ENCODE results near the gene STUB1. TPM values are rescaled to one million over a fixed set of nuclear protein-coding genes. Genes with fewer than 3 reads are reported as not detected.

The STUB1 gene
- total and polyA plus RNA-seq, 4 donors: 67.4 to 169 (median 105) TPM

GRCh38 chr16:721765-722540, 41.7 kb downstream of the STUB1 start:
- intact Hi-C loops (cut with DNase I): loop anchor here in 1 of 2 donors (2.0 kb wide), 1 partner anchor 19 kb away; the partner anchor contains the start of gene CIAO3
- Histone ChIP-seq H3K27me3 (ENCODE audit: control insufficient read depth in 1 of 2, insufficient read depth in 2 of 2, low read length in 1 of 2) (no peaks in the 10 kb centered on the region), H3K4me3 (ENCODE audit: low read length in 2 of 2) (no peak overlapping the region), H3K4me1 (ENCODE audit: control insufficient read depth in 1 of 2, insufficient read depth in 2 of 2, low read length in 2 of 2) (no peaks in the 10 kb centered on the region), H3K27ac (ENCODE audit: low read depth in 1 of 2, low read length in 2 of 2) (no peak overlapping the region), H3K9me3 (ENCODE audit: control insufficient read depth, low read length) (no peaks in the 10 kb centered on the region), H3K36me3 (ENCODE audit: control insufficient read depth in 1 of 2, insufficient read depth in 2 of 2, low read length in 1 of 2) (no peaks in the 10 kb centered on the region)
- no peak for ATAC-seq (ENCODE audit: low FRiP score)
- WGBS, 2 donors: 88 to 89% methylated on average over 50 to 51 of the region's 51 CpGs
- no peak for DNase-seq

DNA sequence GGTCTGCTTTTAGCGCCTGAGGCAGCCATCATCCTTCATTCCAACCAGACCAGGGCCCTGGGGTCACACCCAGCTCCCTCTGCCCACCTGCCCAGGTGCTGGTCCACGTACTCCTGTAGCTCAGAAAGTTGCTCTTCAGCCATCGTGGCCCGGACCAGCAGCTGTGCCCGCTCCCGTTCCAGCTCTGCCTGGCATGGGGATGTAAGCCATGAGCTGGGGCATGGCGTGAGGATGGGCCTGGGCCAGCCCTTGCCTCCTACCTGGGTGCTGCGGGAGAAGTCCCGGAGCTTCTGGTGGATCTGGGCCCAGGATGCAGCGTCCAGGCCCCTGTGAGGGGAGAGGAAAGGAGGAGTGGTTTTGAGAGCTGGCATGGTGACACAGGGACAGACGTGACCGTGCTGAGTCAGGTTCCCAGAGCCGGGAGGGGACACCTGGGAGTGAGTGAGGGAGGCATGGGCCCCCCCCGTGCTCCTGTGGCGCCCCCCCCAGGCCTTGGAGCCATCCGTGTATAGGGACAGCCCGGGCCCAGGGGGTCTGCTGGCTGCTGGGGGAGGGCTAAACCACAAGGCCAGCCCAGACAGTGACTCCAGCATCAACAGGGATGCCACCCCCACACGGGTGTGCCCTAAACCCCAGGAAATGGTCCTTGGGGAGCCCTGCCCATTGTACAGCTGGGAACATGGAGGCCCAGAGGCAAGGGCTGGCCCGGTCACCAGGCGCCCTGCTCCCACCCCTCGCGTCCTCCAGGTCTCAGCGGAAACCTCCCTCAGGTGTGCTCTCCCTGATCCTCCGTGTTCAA, 42.8 kb downstream of the STUB1 start:
- H3K4me3 ChIP-seq (ENCODE audit: low read length in 2 of 2): no peak overlapping the region
- DNase-seq: no peak
- H3K36me3 ChIP-seq (ENCODE audit: control insufficient read depth in 1 of 2, insufficient read depth in 2 of 2, low read length in 1 of 2): no peaks in the 10 kb centered on the region
- no peak for ATAC-seq (ENCODE audit: low FRiP score)
- 91 to 92% methylated on average over 23 to 24 of the region's 24 CpGs for WGBS, 2 donors
- no peaks in the 10 kb centered on the region for H3K4me1 ChIP-seq (ENCODE audit: control insufficient read depth in 1 of 2, insufficient read depth in 2 of 2, low read length in 2 of 2)
- H3K27ac ChIP-seq (ENCODE audit: low read depth in 1 of 2, low read length in 2 of 2): no peak overlapping the region
- H3K27me3 ChIP-seq (ENCODE audit: control insufficient read depth in 1 of 2, insufficient read depth in 2 of 2, low read length in 1 of 2): no peaks in the 10 kb centered on the region
- intact Hi-C loops (cut with DNase I): no loop called here
- H3K9me3 ChIP-seq (ENCODE audit: control insufficient read depth, low read length): no peaks in the 10 kb centered on the region

- intact Hi-C loops (cut with DNase I): no loop called here
- DNase-seq: no peak
- Histone ChIP-seq H3K4me3 (ENCODE audit: low read length in 2 of 2) (no peak overlapping the region), H3K36me3 (ENCODE audit: control insufficient read depth in 1 of 2, insufficient read depth in 2 of 2, low read length in 1 of 2) (no peaks in the 10 kb centered on the region), H3K27ac (ENCODE audit: low read depth in 1 of 2, low read length in 2 of 2) (no peak overlapping the region), H3K9me3 (ENCODE audit: control insufficient read depth, low read length) (no peaks in the 10 kb centered on the region), H3K4me1 (ENCODE audit: control insufficient read depth in 1 of 2, insufficient read depth in 2 of 2, low read length in 2 of 2) (no peaks in the 10 kb centered on the region), H3K27me3 (ENCODE audit: control insufficient read depth in 1 of 2, insufficient read depth in 2 of 2, low read length in 1 of 2) (no peaks in the 10 kb centered on the region)
- 87 to 90% methylated on average over 9 of the region's 9 CpGs for WGBS, 2 donors
- ATAC-seq (ENCODE audit: low FRiP score): no peak
These were observed 43.5 kb downstream of the STUB1 start for GRCh38 chr16:723695-724094.

DNA sequence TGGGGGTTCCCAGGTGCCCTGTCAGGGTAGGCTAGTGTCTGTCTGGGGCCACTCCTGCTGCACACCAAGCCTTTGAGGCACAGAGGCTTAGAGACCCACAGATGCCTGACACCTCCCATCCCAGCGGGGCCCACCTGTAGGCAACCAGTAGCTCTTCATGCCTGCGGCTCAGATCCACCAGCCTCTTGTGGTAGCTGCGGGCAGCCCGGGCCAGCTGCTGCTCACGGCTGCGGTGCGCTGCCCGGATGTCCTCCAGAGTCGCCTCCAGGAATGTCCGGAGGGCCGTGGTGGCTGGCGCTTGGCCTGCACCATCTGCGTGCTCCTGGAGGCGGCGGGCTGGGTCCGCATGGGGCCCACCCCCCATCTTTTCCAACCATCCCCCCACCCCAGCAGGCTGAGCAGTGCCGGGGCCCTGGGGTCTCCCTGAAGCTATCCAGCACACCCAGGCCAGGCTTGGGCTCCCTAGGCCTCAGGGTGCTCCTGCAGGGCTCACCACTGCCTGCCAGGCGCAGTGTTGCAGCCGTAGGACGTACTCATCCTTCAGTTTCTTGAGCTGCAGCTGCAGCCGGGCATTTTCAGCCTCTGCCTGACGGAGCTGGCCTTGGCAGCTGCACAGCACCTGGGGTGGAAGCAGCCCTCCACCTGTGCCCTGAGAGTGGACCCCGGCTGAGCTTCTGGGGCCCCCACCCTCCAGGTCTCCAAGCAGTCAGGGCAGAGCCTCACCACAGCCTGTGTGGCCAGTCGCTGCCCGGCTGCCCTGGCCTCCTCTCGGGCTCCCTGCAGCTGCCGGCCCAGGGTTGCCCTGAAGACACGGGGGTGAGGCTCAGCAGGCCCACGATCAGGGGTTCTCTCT, 44.2 kb downstream of the STUB1 start:
- H3K27ac ChIP-seq (ENCODE audit: low read depth in 1 of 2, low read length in 2 of 2): no peak overlapping the region
- DNase-seq: no peak
- ATAC-seq (ENCODE audit: low FRiP score): no peak
- no peaks in the 10 kb centered on the region for H3K4me1 ChIP-seq (ENCODE audit: control insufficient read depth in 1 of 2, insufficient read depth in 2 of 2, low read length in 2 of 2)
- 74% methylated on average over 29 of the region's 29 CpGs for WGBS, 2 donors
- no peaks in the 10 kb centered on the region for H3K36me3 ChIP-seq (ENCODE audit: control insufficient read depth in 1 of 2, insufficient read depth in 2 of 2, low read length in 1 of 2)
- intact Hi-C loops (cut with DNase I): no loop called here
- no peak overlapping the region for H3K4me3 ChIP-seq (ENCODE audit: low read length in 2 of 2)
- no peaks in the 10 kb centered on the region for H3K27me3 ChIP-seq (ENCODE audit: control insufficient read depth in 1 of 2, insufficient read depth in 2 of 2, low read length in 1 of 2)
- H3K9me3 ChIP-seq (ENCODE audit: control insufficient read depth, low read length): no peaks in the 10 kb centered on the region

DNA sequence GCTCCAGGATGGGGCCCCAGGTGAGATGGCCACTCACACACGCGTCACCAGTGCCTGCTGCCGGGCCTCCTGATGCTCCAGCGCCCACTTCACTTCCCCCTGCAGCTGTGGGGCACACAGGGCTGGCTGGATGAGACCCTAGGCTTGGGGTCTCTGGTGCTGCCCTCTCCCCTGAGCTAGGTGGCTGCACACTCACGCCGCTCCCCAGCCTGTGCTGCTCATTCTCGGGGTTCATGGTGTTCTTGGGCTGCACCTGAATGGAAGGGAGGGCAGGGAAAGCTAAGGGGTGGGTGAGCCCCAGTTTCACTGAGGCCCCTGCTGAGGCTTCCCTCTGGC, 44.8 kb downstream of the STUB1 start:
- H3K9me3 ChIP-seq (ENCODE audit: control insufficient read depth, low read length): no peaks in the 10 kb centered on the region
- no peak overlapping the region for H3K27ac ChIP-seq (ENCODE audit: low read depth in 1 of 2, low read length in 2 of 2)
- no peak overlapping the region for H3K4me3 ChIP-seq (ENCODE audit: low read length in 2 of 2)
- no peak for DNase-seq
- H3K4me1 ChIP-seq (ENCODE audit: control insufficient read depth in 1 of 2, insufficient read depth in 2 of 2, low read length in 2 of 2): no peaks in the 10 kb centered on the region
- H3K27me3 ChIP-seq (ENCODE audit: control insufficient read depth in 1 of 2, insufficient read depth in 2 of 2, low read length in 1 of 2): no peaks in the 10 kb centered on the region
- ATAC-seq (ENCODE audit: low FRiP score): no peak
- intact Hi-C loops (cut with DNase I): no loop called here
- 82 to 85% methylated on average over 7 of the region's 7 CpGs for WGBS, 2 donors
- no peaks in the 10 kb centered on the region for H3K36me3 ChIP-seq (ENCODE audit: control insufficient read depth in 1 of 2, insufficient read depth in 2 of 2, low read length in 1 of 2)

GRCh38 chr16:725463-726187, 45.4 kb downstream of the STUB1 start:
- Histone ChIP-seq H3K4me3 (ENCODE audit: low read length in 2 of 2) (no peak overlapping the region), H3K27me3 (ENCODE audit: control insufficient read depth in 1 of 2, insufficient read depth in 2 of 2, low read length in 1 of 2) (no peaks in the 10 kb centered on the region), H3K36me3 (ENCODE audit: control insufficient read depth in 1 of 2, insufficient read depth in 2 of 2, low read length in 1 of 2) (no peaks in the 10 kb centered on the region), H3K27ac (ENCODE audit: low read depth in 1 of 2, low read length in 2 of 2) (no peak overlapping the region), H3K4me1 (ENCODE audit: control insufficient read depth in 1 of 2, insufficient read depth in 2 of 2, low read length in 2 of 2) (no peaks in the 10 kb centered on the region), H3K9me3 (ENCODE audit: control insufficient read depth, low read length) (no peaks in the 10 kb centered on the region)
- ATAC-seq (ENCODE audit: low FRiP score) (no peak), DNase-seq (no peak)
- intact Hi-C loops (cut with DNase I): no loop called here
- 73 to 74% methylated on average over 23 of the region's 23 CpGs for WGBS, 2 donors

DNA sequence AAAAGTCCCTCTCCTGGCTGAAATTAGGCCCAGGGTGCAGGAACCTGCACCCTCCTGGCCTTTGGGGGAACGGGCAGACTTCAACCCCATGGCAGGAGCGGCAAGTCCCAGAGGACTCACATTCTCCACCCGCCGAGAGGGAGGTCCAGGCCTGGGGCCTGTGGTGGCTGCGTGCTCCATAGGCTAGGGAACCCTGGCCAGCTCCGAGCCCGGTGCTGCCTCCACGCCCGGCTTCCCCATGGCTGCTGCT, 45.9 kb downstream of the STUB1 start:
- no peak for DNase-seq
- no peaks in the 10 kb centered on the region for H3K9me3 ChIP-seq (ENCODE audit: control insufficient read depth, low read length)
- H3K27me3 ChIP-seq (ENCODE audit: control insufficient read depth in 1 of 2, insufficient read depth in 2 of 2, low read length in 1 of 2): no peaks in the 10 kb centered on the region
- H3K36me3 ChIP-seq (ENCODE audit: control insufficient read depth in 1 of 2, insufficient read depth in 2 of 2, low read length in 1 of 2): no peaks in the 10 kb centered on the region
- H3K4me3 ChIP-seq (ENCODE audit: low read length in 2 of 2): no peak overlapping the region
- no peak overlapping the region for H3K27ac ChIP-seq (ENCODE audit: low read depth in 1 of 2, low read length in 2 of 2)
- intact Hi-C loops (cut with DNase I): no loop called here
- ATAC-seq (ENCODE audit: low FRiP score): no peak
- WGBS, 2 donors: 8 to 9% methylated on average over 9 of the region's 9 CpGs
- no peaks in the 10 kb centered on the region for H3K4me1 ChIP-seq (ENCODE audit: control insufficient read depth in 1 of 2, insufficient read depth in 2 of 2, low read length in 2 of 2)

- no peaks in the 10 kb centered on the region for H3K36me3 ChIP-seq (ENCODE audit: control insufficient read depth in 1 of 2, insufficient read depth in 2 of 2, low read length in 1 of 2)
- no peak within 1 kb of the TSS for H3K4me3 ChIP-seq (ENCODE audit: low read length in 2 of 2)
- no peaks in the 10 kb centered on the region for H3K9me3 ChIP-seq (ENCODE audit: control insufficient read depth, low read length)
- WGBS, 2 donors: 1 to 2% methylated on average over 58 to 88 of the region's 88 CpGs
- ATAC-seq (ENCODE audit: low FRiP score) (no peak), DNase-seq (peak; percentile 68 to 87)
- no peak within 1 kb of the TSS for H3K27ac ChIP-seq (ENCODE audit: low read depth in 1 of 2, low read length in 2 of 2)
- H3K27me3 ChIP-seq (ENCODE audit: control insufficient read depth in 1 of 2, insufficient read depth in 2 of 2, low read length in 1 of 2): no peaks in the 10 kb centered on the region
- no peaks in the 10 kb centered on the region for H3K4me1 ChIP-seq (ENCODE audit: control insufficient read depth in 1 of 2, insufficient read depth in 2 of 2, low read length in 2 of 2)
- intact Hi-C loops (cut with DNase I): no loop called here
These were observed 46.5 kb downstream of the STUB1 start, which contains the start of the genes CCDC78 and HAGHL for GRCh38 chr16:726438-727290. CCDC78 (minus strand) TSS chr16:726443; CDS start chr16:726367, 76 bp downstream. HAGHL (plus strand) TSS chr16:727106; CDS start chr16:727510, 404 bp downstream.

All from aorta (tissue), 5 donors.